Lower lobe of right lung (tissue), 2 donors: ENCODE measurements around the gene THSD7A. TPM values are rescaled to one million over a fixed set of nuclear protein-coding genes. Genes with fewer than 3 reads are reported as not detected.

Source experiments
- ATAC-seq, 2 donors: fragments of 200-7000 bp; cut with Tn5 transposase; one replicate each; pipeline ENCODE4 v1.9.1; 2020 to 2022; ENCODE audit warnings: mild to moderate bottlenecking in 2 of 2, moderate library complexity in 2 of 2
- DNase-seq: peaks from one replicate; pipeline ENCODE4 v3.0.0-alpha.2; 2020
- H3K27ac ChIP-seq: fragments of 200-600 bp; one replicate; pipeline ENCODE4 v1.8.0; 2022
- H3K27me3 ChIP-seq: fragments of 200-600 bp; one replicate; pipeline ENCODE4 v1.8.0; 2022; ENCODE audit warnings: low read depth
- H3K36me3 ChIP-seq: fragments of 200-600 bp; one replicate; pipeline ENCODE4 v1.8.0; 2022; ENCODE audit warnings: mild to moderate bottlenecking
- H3K4me1 ChIP-seq: fragments of 200-600 bp; one replicate; pipeline ENCODE4 v1.8.0; 2022
- H3K4me3 ChIP-seq: fragments of 200-600 bp; one replicate; pipeline ENCODE4 v1.8.0; 2022; ENCODE audit warnings: mild to moderate bottlenecking
- H3K9me3 ChIP-seq: fragments of 200-600 bp; one replicate; pipeline ENCODE4 v1.8.0; 2022
- CTCF ChIP-seq: fragments of 200-600 bp; IDR thresholded peaks from one replicate; pipeline ENCODE4 v1.8.0; 2022; ENCODE audit warnings: antibody characterized with exemption, mild to moderate bottlenecking
- intact Hi-C: fragments of 100-400 bp; cut with DNase I; formaldehyde crosslinking; loops from one replicate; pipeline ENCODE4 v1.11.0; 2022
- total RNA-seq: library from RNA; stranded (reverse); fragmentation: NEBNext Ultra II Directional; extraction: Animal tissue kit (Norgen Biotek cat#: 25700); gene quantifications from one replicate; pipeline ENCODE4 v1.2.1, GENCODE V29; 2021
- donor health status: DM: no; HTN: yes; CAD: no; lungs with severe emphysema.

The THSD7A gene
- total RNA-seq, 1 donor from 2014 or later, result 7.2 TPM

GRCh38 chr7:11667071-11667809 is 164.8 kb downstream of the THSD7A start:
- no peaks in the 10 kb centered on the region for H3K27me3 ChIP-seq
- H3K36me3 ChIP-seq, result no peaks in the 10 kb centered on the region
- ATAC-seq (peak in 1 of 2 donors; percentile 54), DNase-seq (no peak)
- no peak overlapping the region for H3K4me3 ChIP-seq
- H3K9me3 ChIP-seq, result no peaks in the 10 kb centered on the region
- TF ChIP-seq CTCF, result no peak
- no peak overlapping the region for H3K27ac ChIP-seq
- no peaks in the 10 kb centered on the region for H3K4me1 ChIP-seq
- intact Hi-C loops, result no loop called here

DNA sequence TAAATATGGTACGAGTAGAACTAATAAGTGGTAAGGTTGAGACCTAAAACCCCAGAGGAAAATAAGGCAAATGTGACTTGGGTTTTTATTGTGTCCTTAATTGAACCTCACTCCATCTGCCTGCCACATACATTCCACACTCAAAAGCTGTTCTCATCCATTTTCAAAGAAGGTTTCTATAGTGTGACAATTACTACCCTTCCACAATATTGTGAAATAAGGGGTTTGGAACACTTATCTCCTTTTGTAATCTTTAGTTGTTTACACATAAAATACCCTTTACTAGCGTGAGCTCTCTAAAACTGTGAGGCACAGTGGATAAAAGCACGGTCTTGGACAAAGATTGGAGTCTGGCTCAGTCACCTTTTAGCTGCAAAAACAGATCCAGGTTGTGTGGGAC is 166.6 kb downstream of the THSD7A start:
- Histone ChIP-seq H3K4me3 (no peak overlapping the region), H3K27ac (no peak overlapping the region), H3K9me3 (no peaks in the 10 kb centered on the region), H3K4me1 (no peaks in the 10 kb centered on the region), H3K27me3 (no peaks in the 10 kb centered on the region), H3K36me3 (no peaks in the 10 kb centered on the region)
- intact Hi-C loops, result no loop called here
- TF ChIP-seq CTCF, result no peak
- no peak for ATAC-seq
- no peak for DNase-seq

GRCh38 chr7:11655642-11656041 is 176.4 kb downstream of the THSD7A start:
- Histone ChIP-seq H3K27me3 (no peaks in the 10 kb centered on the region), H3K27ac (no peak overlapping the region), H3K4me3 (no peak overlapping the region), H3K9me3 (no peaks in the 10 kb centered on the region), H3K36me3 (no peaks in the 10 kb centered on the region), H3K4me1 (no peaks in the 10 kb centered on the region)
- intact Hi-C loops, result no loop called here
- DNase-seq (no peak), ATAC-seq (no peak)
- TF ChIP-seq CTCF, result no peak

GRCh38 chr7:11655163-11655562 is 176.8 kb downstream of the THSD7A start:
- Histone ChIP-seq H3K4me3 (no peak overlapping the region), H3K27ac (no peak overlapping the region), H3K36me3 (no peaks in the 10 kb centered on the region), H3K4me1 (no peaks in the 10 kb centered on the region), H3K27me3 (no peaks in the 10 kb centered on the region), H3K9me3 (no peaks in the 10 kb centered on the region)
- DNase-seq, result no peak
- intact Hi-C loops, result no loop called here
- no peak for TF ChIP-seq CTCF
- ATAC-seq, result no peak

- Histone ChIP-seq H3K4me3 (no peak overlapping the region), H3K36me3 (no peaks in the 10 kb centered on the region), H3K27ac (no peak overlapping the region), H3K4me1 (no peaks in the 10 kb centered on the region), H3K9me3 (no peaks in the 10 kb centered on the region), H3K27me3 (no peaks in the 10 kb centered on the region)
- DNase-seq, result no peak
- ATAC-seq, result no peak
- intact Hi-C loops, result no loop called here
- no peak for TF ChIP-seq CTCF
These were observed 181.5 kb downstream of the THSD7A start for GRCh38 chr7:11650500-11650899.
